ENCODE measurements around the gene ZNF764.
"Not testable (repeated sequence)": the region's sequence is repeated elsewhere in the genome, so short reads cannot be mapped to it uniquely, and the experiment has no call there.

ZNF764 gene

DNA sequence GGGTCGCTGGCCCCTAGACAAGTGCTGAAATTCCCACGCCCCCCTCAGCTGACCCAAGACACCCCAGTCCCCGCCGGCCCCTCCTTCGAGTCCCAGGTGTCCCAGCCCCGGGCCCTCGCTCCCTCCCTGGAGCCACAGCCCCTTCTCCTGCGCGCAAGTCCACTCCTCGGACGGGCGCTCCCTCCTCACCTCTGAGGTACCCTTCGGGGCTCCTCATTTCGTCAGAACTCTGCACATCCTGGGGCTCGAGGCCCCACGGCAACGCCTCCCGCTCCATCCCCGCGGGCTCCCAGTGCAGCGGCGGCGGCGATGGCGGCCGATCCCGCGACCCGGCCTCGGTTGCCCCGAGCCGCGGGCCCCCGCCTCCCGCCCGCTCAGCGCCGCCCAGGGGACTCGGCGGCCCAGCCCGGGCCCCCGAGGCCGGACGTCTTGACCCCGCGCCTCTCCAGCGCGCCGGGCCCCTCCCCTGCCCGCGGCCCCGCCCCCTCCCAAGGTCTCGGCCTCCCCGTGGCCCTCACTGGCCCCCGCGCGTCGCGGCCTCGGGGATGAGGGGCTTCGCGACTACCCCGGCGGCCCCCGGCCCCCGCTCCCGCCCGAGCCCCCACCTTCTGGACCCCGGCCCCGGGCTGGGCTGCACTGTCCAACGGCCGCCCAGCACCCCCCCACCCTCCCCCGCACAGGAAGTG lies 31.9 kb downstream of the ZNF764 start, which contains the start of gene ZNF768:
TSS of gene ZNF768 (minus strand) at position 430 of the 686 bp plus-strand sequence. CDS start at position 277, 153 bp downstream.
- no peak for FAIRE-seq

DNA sequence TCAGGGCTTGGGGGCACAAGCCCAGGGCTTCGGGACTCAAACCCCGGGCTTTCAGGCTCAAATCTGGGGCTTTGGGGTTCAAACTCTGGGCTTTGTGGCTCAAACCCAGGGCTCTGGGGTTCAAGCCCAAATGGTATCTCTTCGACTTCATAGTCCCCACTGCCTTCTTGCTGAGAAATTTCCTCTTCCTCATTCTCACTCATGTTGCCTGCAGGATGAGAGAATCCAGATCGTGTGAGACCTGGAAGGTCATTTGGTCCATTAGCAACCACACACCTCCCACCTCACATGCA lies 32.4 kb downstream of the ZNF764 start:
- FAIRE-seq, result no peak

DNA sequence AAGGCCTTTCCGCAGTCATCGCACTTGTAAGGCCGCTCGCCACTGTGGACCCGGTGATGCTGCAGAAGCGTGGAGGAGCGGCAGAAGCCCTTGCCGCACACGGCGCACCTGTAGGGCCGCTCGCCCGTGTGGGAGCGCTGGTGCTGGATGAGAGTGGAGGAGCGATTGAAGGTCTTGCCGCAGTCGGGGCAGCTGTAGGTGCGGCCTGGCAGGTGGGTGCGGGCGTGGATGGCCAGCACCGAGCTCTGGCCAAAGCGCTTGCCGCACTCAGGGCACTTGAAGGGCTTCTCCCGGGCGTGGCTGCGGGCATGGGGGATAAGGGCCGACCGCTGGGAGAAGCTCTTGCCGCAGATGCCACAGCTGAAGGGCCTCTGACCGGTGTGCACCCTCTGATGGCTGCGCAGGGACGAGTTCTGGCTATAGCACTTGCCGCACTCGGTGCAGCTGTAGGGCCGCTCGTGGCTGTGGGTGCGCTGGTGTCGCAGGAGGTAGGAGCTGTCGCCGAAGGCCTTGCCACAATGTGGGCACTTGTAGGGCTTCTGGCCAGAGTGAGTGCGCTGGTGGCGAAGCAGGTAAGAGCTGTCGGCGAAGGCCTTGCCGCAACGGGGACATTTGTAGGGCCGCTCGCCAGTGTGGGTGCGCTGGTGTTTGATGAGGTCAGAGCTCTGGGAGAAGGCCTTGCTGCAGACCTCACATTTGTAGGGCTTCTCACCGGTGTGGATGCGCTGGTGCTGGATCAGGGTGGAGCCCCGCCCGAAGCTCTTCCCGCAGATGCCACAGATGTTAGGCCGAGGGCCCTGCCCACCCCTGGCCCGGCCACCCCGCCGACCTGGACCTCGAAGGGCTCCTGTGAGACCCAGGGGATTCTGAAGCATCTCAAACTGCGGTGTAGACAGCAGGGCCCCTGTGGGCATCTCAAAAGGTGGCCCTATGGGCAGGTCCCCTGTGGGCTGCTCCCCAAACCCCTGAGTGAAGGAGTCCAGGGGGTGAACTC lies 33.3 kb downstream of the ZNF764 start:
- no peak for FAIRE-seq

DNA sequence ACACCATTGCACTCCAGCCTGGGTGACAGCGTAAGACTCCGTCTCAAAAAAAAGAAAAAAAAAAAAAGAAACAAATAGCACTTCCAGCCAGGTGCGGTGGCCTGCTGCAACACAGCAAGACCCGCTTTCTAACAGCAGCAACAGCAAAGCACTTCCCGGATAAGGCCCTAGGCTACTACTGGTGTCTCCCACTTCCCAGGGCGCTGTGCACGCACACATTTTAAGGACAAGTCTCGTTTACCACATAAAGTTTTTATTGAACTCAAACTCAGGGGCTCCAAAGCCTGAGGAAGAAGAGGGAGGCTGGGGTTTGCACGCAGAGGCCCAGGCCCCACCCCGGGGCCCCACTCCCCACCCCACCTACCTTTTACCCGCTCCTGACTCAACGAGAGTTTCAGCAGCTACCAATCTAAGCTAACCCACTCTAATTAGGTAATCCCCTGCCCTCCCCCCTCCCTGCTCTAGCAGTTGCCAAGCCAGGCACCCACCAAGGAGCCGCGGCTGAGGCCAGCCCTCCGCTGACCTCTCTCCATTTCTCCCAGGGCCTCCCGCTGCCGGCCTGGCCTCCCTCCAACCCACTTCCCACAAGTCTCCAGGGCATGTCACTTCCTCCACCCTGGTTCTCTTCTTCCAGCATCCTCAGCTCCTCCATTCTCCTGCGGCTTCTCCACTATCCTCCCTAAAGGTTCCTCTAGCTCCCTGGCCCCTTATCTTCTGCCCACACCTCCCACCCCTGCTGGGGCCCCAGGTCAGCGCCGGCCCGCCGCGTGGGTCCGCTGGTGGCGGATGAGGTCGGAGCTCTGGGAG lies 34.2 kb downstream of the ZNF764 start:
- FAIRE-seq, result no peak

DNA sequence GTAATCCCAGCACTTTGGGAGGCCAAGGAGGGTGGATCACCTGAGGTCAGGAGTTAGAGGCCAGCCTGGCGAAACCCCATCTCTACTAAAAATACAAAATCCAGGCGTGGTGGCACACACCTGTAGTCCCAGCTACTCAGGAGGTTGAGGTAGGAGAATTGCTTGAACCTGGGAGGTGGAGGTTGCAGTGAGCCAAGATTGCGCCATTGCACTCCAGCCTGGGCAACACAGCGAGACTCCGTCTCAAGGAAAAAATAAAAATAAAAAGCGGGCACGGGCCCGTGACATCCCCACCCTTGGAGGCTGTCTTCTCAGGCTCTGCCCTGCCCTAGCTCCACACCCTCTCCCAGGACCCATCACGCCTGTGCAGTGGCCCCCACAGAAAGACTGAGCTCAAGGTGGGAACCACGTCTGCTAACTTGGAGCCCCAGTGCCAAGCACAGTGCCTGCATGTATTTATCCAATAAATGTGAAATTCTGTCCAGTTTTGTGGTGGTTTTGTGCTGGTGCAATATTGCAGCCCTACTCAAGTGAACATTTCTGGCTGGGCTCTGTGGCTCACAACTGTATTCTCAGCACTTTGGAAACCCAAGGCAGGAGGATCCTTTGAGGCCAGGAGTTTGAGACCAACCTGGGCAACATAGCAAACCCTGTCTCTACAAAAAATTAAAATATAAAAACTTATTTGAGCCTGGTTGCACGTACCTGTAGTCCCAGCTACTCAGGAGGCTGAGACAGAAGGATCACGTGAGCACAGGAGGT lies 35.3 kb downstream of the ZNF764 start:
- FAIRE-seq, result not testable (repeated sequence)

DNA sequence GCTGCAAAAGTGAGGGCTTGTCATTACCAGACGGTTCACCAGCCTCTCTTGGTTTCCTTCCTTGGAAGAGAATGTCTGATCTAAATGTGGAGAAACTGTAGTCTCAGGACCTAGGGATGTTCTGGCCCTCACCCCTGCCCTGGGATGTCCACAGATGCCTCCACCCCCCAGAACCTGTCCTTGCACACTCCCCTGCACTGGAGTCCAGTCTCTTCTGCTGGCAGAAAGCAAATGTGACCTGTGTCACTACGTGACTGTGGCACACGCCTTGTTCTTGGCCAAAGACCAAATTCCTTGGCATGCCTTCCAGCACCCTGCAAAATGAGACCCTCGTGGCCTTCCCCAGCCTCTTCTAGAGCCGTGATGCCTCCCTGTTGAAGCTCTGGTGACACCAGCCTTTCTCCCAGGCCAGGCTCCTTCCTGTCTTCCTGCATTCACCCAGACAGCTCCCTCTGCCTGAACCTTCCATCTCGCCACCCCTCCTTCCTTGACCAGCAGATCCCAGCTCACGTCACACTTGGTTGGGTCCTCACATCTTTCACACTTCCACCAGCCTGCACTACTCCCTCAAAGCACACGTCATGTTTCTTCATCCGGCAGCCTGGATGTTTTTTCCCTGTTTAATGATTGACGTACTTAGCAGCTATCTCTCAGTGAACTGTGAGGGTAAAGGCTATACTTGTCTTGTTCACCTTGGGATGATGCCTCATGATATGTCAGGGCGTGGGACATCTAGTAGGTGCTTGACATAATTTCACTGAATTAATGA lies 36.1 kb downstream of the ZNF764 start:
- no peak for FAIRE-seq

DNA sequence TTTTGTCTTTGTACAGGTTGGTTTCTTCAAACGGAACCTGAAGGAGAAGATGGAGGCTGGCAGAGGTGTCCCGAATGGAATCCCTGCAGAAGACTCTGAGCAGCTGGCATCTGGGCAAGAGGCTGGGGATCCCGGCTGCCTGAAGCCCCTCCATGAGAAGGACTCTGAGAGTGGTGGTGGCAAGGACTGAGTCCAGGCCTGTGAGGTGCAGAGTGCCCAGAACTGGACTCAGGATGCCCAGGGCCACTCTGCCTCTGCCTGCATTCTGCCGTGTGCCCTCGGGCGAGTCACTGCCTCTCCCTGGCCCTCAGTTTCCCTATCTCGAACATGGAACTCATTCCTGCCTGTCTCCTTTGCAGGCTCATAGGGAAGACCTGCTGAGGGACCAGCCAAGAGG lies 36.7 kb downstream of the ZNF764 start:
- FAIRE-seq, result no peak

DNA sequence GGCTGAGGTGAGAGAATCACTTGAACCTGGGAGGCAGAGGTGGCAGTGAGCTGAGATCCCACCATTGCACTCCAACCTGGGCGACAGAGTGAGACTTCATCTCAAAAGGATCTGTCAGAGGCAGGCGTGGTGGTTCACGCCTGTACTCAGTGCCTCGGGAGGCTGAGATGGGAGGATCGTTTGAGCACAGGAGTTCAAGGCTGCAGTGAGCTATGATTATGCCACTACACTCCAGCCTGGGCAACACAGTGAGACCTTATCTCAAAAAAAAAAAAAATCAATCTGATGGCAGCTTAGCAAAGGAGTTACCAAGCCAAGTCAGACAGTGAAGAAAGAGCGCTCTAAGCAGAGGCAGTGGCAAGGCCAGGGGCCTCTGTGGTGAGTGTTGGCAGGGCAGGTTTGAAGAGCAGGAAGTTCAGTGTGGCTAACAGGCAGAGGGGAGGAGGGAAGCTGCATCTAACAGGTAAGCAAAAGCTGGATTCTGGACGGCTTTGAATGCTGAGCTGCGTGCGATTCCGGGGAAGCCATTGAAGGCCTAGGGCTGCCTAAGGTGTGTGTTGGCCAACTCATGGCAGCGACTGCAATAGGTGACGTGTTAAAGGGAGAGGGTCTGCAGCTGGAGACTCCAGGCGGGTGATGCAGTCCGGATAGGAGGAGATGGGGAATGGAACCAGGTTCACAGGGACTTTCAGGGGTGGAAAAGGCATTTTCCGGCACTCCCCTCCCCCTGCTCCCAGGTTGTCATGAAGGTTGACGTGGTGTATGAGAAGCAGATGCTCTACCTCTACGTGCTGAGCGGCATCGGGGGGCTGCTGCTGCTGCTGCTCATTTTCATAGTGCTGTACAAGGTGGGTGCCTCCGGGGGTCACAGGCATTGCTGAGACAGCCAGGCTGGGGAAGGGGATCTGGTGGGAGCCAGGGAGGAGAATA lies 38.8 kb downstream of the ZNF764 start:
- FAIRE-seq, result no peak

DNA sequence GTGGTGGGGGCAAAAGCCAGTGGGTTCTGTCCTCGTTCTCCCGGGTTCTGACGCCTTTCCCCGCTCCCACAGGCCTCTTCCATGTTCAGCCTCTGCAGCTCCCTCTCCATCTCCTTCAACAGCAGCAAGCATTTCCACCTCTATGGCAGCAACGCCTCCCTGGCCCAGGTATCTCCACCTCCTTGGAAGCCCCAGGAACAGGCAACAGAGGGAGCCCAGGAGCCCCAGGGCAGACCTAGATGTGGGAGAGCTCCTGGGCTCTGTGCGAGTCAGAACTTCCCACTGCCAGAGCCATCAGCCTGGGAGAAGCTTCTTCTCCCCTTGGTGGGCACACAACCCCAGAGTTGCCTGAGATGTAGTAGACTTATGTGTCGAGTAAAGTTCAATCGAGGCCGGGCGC lies 39.6 kb downstream of the ZNF764 start:
- no peak for FAIRE-seq

DNA sequence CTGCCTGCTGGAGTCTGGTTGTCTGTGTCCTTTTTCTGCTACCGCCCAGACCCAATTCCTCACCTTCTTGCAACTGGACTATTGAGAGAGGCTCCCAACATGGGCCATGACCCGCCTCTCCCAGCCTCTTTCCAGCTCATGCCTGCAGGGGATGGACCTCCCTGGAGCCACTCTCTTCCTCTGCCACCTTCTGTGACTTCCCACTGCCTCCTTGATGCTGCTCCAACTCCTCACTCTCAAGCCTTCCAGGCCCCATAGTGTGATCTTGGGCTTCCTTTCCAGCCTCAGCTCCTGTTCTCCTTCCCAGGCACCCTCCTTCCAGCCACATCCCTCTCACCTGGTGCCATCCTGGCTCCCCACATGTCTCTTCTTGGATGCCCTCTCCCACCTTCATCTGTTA lies 42.9 kb downstream of the ZNF764 start:
- FAIRE-seq, result no peak

DNA sequence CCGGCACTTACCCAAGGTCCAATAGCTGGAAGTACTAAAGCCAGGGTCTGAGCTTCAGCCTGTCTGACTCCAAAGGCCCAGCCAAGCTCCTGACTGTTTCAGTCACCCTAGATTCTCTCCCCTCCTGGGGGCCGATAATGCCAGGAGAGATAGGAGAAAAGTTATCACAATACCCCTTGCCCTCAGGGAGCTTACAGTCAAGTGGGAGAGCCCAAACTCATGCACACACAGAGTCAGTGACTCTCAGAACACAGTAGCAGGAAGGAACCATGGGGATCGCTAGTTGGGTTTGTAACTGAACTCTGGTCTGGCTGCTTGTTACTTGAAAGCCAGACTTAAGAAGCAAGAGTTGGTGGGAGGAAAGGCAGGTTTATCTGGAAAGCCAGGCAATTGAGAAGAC lies 46.7 kb downstream of the ZNF764 start:
- FAIRE-seq, result no peak

DNA sequence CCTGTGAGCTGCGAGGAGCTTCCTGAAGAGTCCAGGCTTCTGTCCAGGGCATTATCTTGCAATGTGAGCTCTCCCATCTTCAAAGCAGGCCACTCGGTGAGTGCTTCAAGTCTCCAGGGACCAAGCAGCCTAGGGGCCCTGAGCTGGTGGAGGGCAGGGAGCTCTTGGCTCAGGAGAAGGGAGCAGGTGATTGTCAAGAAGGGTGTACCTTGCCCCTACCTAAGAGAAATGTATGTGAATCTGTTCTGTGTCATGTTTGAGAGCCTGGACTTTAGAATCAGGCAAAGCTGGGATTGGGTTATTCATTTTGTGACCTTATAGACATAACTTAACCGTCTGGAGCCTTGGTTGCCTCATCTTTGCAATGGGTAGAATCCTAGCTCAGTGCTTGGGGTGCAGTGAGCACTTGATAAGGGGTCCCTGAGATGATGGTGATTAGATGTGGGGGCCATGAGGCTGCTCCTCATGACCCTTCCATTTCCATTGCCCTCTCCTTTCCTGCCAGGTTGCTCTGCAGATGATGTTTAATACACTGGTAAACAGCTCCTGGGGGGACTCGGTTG lies 47.7 kb downstream of the ZNF764 start:
- FAIRE-seq, result no peak

DNA sequence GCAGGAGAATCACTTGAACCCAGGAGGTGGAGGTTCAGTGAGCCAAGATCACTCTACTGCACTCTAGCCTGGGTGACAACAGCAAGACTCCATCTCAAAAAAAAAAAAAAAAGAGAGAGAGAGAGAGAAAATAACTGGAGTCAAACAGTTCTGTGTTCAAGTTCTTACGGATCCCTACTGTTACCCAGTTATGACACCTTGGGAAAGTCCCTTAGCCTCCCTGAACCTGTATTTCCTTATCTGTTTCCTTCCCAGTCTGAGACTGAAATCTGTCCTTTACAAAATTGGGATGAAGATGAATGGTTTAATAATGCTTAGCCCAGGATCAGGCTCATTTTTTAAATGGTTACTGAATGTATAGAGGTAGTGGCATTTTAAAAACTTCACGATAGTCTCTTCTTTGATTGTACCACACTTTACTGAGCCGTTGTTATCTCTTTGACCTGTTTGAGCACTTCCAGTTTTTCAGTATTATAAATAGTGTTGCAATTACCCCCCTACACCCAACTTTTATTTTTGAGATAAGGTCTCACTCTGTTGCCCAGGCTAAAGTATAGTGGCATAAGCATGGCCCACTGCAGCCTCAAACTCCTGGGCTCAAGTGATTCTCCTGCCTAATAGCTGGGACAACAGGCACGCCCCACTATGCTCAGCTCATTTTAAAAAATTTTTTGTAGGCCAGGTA lies 49.0 kb downstream of the ZNF764 start:
- no peak for FAIRE-seq

All from TTC549 (cell line).